GM18870 (cell line): ENCODE data around the gene CLDN17.

Source experiments
- ATAC-seq: cut with Tn5 transposase; IDR thresholded peaks from one replicate; pipeline ENCODE4 v1.9.1; 2021; ENCODE audit warnings: moderate library complexity; ENCODE audit not compliant: unreplicated experiment

CLDN17 gene

GRCh38 chr21:30166705-30167104 lies at the start of gene CLDN17:
TSS of gene CLDN17 (minus strand) at chr21:30166805. CDS start at chr21:30166617, 188 bp downstream.
- no peak for ATAC-seq

- ATAC-seq: no peak
Measured at GRCh38 chr21:30216041-30216723, 49.6 kb upstream of the CLDN17 start, which contains the start of gene CLDN8. TSS of gene CLDN8 (minus strand) at chr21:30216097. CDS start at chr21:30215925, 172 bp downstream.

- no peak for ATAC-seq
Measured at GRCh38 chr21:30211071-30211470, 44.5 kb upstream of the CLDN17 start.

GRCh38 chr21:30209601-30210000 lies 43.0 kb upstream of the CLDN17 start:
- ATAC-seq: no peak

- no peak for ATAC-seq
Measured at GRCh38 chr21:30207252-30207579, 40.6 kb upstream of the CLDN17 start.

- no peak for ATAC-seq
Measured at GRCh38 chr21:30206551-30207251, 40.1 kb upstream of the CLDN17 start.

- ATAC-seq: no peak
Measured at GRCh38 chr21:30200000-30200399, 33.4 kb upstream of the CLDN17 start.

- ATAC-seq: no peak
Measured at GRCh38 chr21:30194701-30195299, 28.2 kb upstream of the CLDN17 start.

GRCh38 chr21:30193201-30193600 lies 26.6 kb upstream of the CLDN17 start:
- ATAC-seq: no peak

GRCh38 chr21:30190554-30190953 lies 23.9 kb upstream of the CLDN17 start:
- ATAC-seq: no peak

GRCh38 chr21:30189773-30190172 lies 23.2 kb upstream of the CLDN17 start:
- no peak for ATAC-seq

GRCh38 chr21:30186242-30186641 lies 19.6 kb upstream of the CLDN17 start:
- ATAC-seq: no peak

- ATAC-seq: no peak
Measured at GRCh38 chr21:30168086-30168485, 1.5 kb upstream of the CLDN17 start.

GRCh38 chr21:30166171-30166570 lies 434 bp downstream of the CLDN17 start:
- no peak for ATAC-seq

- ATAC-seq: no peak
Measured at GRCh38 chr21:30164796-30165195, 1.8 kb downstream of the CLDN17 start.

- no peak for ATAC-seq
Measured at GRCh38 chr21:30153697-30154340, 12.8 kb downstream of the CLDN17 start.

GRCh38 chr21:30152792-30153191 lies 13.8 kb downstream of the CLDN17 start:
- no peak for ATAC-seq

GRCh38 chr21:30148906-30149305 lies 17.7 kb downstream of the CLDN17 start:
- no peak for ATAC-seq

- ATAC-seq: no peak
Measured at GRCh38 chr21:30146558-30147282, 19.9 kb downstream of the CLDN17 start.

GRCh38 chr21:30138483-30138882 lies 28.1 kb downstream of the CLDN17 start:
- no peak for ATAC-seq

GRCh38 chr21:30129246-30129645 lies 37.4 kb downstream of the CLDN17 start:
- ATAC-seq: no peak
